ENCODE measurements around the gene UTP14C. TPM values are rescaled to one million over a fixed set of nuclear protein-coding genes. Genes with fewer than 3 reads are reported as not detected.
"Not testable (repeated sequence)": the region's sequence is repeated elsewhere in the genome, so short reads cannot be mapped to it uniquely, and the experiment has no call there.

The UTP14C gene
- total RNA-seq: 10 to 100 TPM; 10.7 to 12.4 TPM

GRCh38 chr13:52024481-52024880 is at the start of gene UTP14C:
TSS of gene UTP14C (plus strand) at chr13:52024691. CDS start at chr13:52028805, 4,114 bp downstream.
- Mint-ChIP-seq H3K4me1 (peaks cover 8% of the 10 kb centered on the region), H3K9me3 (peaks cover 8% of the 10 kb centered on the region), H3K4me3 (no peak within 1 kb of the TSS), H3K27me3 (no peaks in the 10 kb centered on the region), H3K36me3 (peaks cover 68% of the 10 kb centered on the region), H3K27ac (no peak within 1 kb of the TSS)
- POLR2A ChIA-PET: no interaction called here
- DNase-seq (no peak), ATAC-seq (ENCODE audit: low read depth) (no peak)

GRCh38 chr13:51976423-51976822 is 48.1 kb upstream of the UTP14C start:
- no peak overlapping the region for H3K27ac Mint-ChIP-seq
- no peak overlapping the region for H3K4me3 Mint-ChIP-seq
- POLR2A ChIA-PET: no interaction called here
- no peaks in the 10 kb centered on the region for H3K27me3 Mint-ChIP-seq
- H3K36me3 Mint-ChIP-seq: no peaks in the 10 kb centered on the region
- no peaks in the 10 kb centered on the region for H3K9me3 Mint-ChIP-seq
- DNase-seq (no peak), ATAC-seq (ENCODE audit: low read depth) (no peak)
- peaks cover 7% of the 10 kb centered on the region for H3K4me1 Mint-ChIP-seq

- Mint-ChIP-seq H3K9me3 (no peaks in the 10 kb centered on the region), H3K4me1 (peaks cover 4% of the 10 kb centered on the region), H3K36me3 (no peaks in the 10 kb centered on the region), H3K27ac (no peak overlapping the region), H3K4me3 (no peak overlapping the region), H3K27me3 (no peaks in the 10 kb centered on the region)
- POLR2A ChIA-PET: no interaction called here
- DNase-seq (no peak), ATAC-seq (ENCODE audit: low read depth) (no peak)
Measured at GRCh38 chr13:51976890-51977289, 47.6 kb upstream of the UTP14C start.

GRCh38 chr13:51977625-51978024 is 46.9 kb upstream of the UTP14C start:
- no peak for DNase-seq
- Mint-ChIP-seq H3K4me3 (no peak overlapping the region), H3K27ac (no peak overlapping the region), H3K36me3 (no peaks in the 10 kb centered on the region), H3K4me1 (no peaks in the 10 kb centered on the region), H3K27me3 (no peaks in the 10 kb centered on the region), H3K9me3 (no peaks in the 10 kb centered on the region)
- POLR2A ChIA-PET: no interaction called here
- no peak for ATAC-seq (ENCODE audit: low read depth)

GRCh38 chr13:51978796-51979556 is 45.5 kb upstream of the UTP14C start:
- H3K27ac Mint-ChIP-seq: no peak overlapping the region
- ATAC-seq (ENCODE audit: low read depth): no peak
- POLR2A ChIA-PET: no interaction called here
- no peaks in the 10 kb centered on the region for H3K27me3 Mint-ChIP-seq
- H3K36me3 Mint-ChIP-seq: no peaks in the 10 kb centered on the region
- H3K4me3 Mint-ChIP-seq: no peak overlapping the region
- no peaks in the 10 kb centered on the region for H3K4me1 Mint-ChIP-seq
- H3K9me3 Mint-ChIP-seq: no peaks in the 10 kb centered on the region
- DNase-seq: no peak

GRCh38 chr13:51980908-51981307 is 43.6 kb upstream of the UTP14C start:
- ATAC-seq (ENCODE audit: low read depth) (no peak), DNase-seq (no peak)
- Mint-ChIP-seq H3K36me3 (no peaks in the 10 kb centered on the region), H3K27me3 (peaks cover 6% of the 10 kb centered on the region), H3K9me3 (no peaks in the 10 kb centered on the region), H3K27ac (no peak overlapping the region), H3K4me3 (no peak overlapping the region), H3K4me1 (no peaks in the 10 kb centered on the region)
- POLR2A ChIA-PET: no interaction called here

- Mint-ChIP-seq H3K9me3 (no peaks in the 10 kb centered on the region), H3K36me3 (no peaks in the 10 kb centered on the region), H3K27ac (no peak overlapping the region), H3K4me1 (no peaks in the 10 kb centered on the region), H3K27me3 (peaks cover 6% of the 10 kb centered on the region), H3K4me3 (no peak overlapping the region)
- POLR2A ChIA-PET: no interaction called here
- no peak for DNase-seq
- no peak for ATAC-seq (ENCODE audit: low read depth)
Measured at GRCh38 chr13:51981355-51981754, 43.1 kb upstream of the UTP14C start.

GRCh38 chr13:51983292-51983691 is 41.2 kb upstream of the UTP14C start:
- H3K27me3 Mint-ChIP-seq; ATAC-seq (ENCODE audit: low read depth); H3K27ac Mint-ChIP-seq; POLR2A ChIA-PET; DNase-seq; H3K9me3 Mint-ChIP-seq; H3K4me3 Mint-ChIP-seq; H3K36me3 Mint-ChIP-seq; H3K4me1 Mint-ChIP-seq: not testable (repeated sequence)

GRCh38 chr13:51984904-51985303 is 39.6 kb upstream of the UTP14C start:
- DNase-seq; H3K36me3 Mint-ChIP-seq; POLR2A ChIA-PET; H3K4me1 Mint-ChIP-seq; ATAC-seq (ENCODE audit: low read depth); H3K4me3 Mint-ChIP-seq; H3K27me3 Mint-ChIP-seq; H3K27ac Mint-ChIP-seq; H3K9me3 Mint-ChIP-seq: not testable (repeated sequence)

GRCh38 chr13:51988988-51989618 is 35.4 kb upstream of the UTP14C start:
- Mint-ChIP-seq H3K27ac (no peak overlapping the region), H3K9me3 (no peaks in the 10 kb centered on the region), H3K36me3 (no peaks in the 10 kb centered on the region), H3K4me1 (no peaks in the 10 kb centered on the region), H3K4me3 (no peak overlapping the region), H3K27me3 (peaks cover 11% of the 10 kb centered on the region)
- DNase-seq: no peak
- POLR2A ChIA-PET: no interaction called here
- ATAC-seq (ENCODE audit: low read depth): no peak

- Mint-ChIP-seq H3K4me3 (no peak overlapping the region), H3K9me3 (no peaks in the 10 kb centered on the region), H3K27ac (no peak overlapping the region), H3K36me3 (no peaks in the 10 kb centered on the region), H3K4me1 (peaks cover 4% of the 10 kb centered on the region), H3K27me3 (peaks cover 16% of the 10 kb centered on the region)
- ATAC-seq (ENCODE audit: low read depth): no peak
- DNase-seq: no peak
- POLR2A ChIA-PET: no interaction called here
Measured at GRCh38 chr13:51993713-51994112, 30.8 kb upstream of the UTP14C start.

- POLR2A ChIA-PET: no interaction called here
- DNase-seq: no peak
- H3K36me3 Mint-ChIP-seq: no peaks in the 10 kb centered on the region
- H3K4me1 Mint-ChIP-seq: peaks cover 4% of the 10 kb centered on the region
- no peak overlapping the region for H3K4me3 Mint-ChIP-seq
- no peaks in the 10 kb centered on the region for H3K9me3 Mint-ChIP-seq
- no peak for ATAC-seq (ENCODE audit: low read depth)
- peaks cover 25% of the 10 kb centered on the region for H3K27me3 Mint-ChIP-seq
- H3K27ac Mint-ChIP-seq: no peak overlapping the region
Measured at GRCh38 chr13:51995677-51996551, 28.6 kb upstream of the UTP14C start.

- POLR2A ChIA-PET: no interaction called here
- DNase-seq (no peak), ATAC-seq (ENCODE audit: low read depth) (no peak)
- H3K27ac Mint-ChIP-seq: no peak overlapping the region
- peaks cover 25% of the 10 kb centered on the region for H3K27me3 Mint-ChIP-seq
- no peak overlapping the region for H3K4me3 Mint-ChIP-seq
- H3K36me3 Mint-ChIP-seq: no peaks in the 10 kb centered on the region
- H3K4me1 Mint-ChIP-seq: peaks cover 4% of the 10 kb centered on the region
- no peaks in the 10 kb centered on the region for H3K9me3 Mint-ChIP-seq
Measured at GRCh38 chr13:51996641-51997040, 27.9 kb upstream of the UTP14C start.

- peaks cover 4% of the 10 kb centered on the region for H3K4me1 Mint-ChIP-seq
- no peaks in the 10 kb centered on the region for H3K36me3 Mint-ChIP-seq
- H3K27ac Mint-ChIP-seq: no peak overlapping the region
- ATAC-seq (ENCODE audit: low read depth) (no peak), DNase-seq (no peak)
- no peak overlapping the region for H3K4me3 Mint-ChIP-seq
- POLR2A ChIA-PET: no interaction called here
- H3K9me3 Mint-ChIP-seq: no peaks in the 10 kb centered on the region
- peaks cover 25% of the 10 kb centered on the region for H3K27me3 Mint-ChIP-seq
Measured at GRCh38 chr13:51997186-51997585, 27.3 kb upstream of the UTP14C start.

Data from activated naive CD8-positive, alpha-beta T cell treated with anti-CD3 and anti-CD28 coated beads, Interleukin-2, amount 10 ng/mL, durations not matched to agents 7 days and 5 days (primary cell).